Activated T-helper 1 cell treated with Interleukin-2 at 50 U/mL for 16 hours (primary cell): ENCODE results near the gene HERC2.
"Not testable (repeated sequence)": the region's sequence is repeated elsewhere in the genome, so short reads cannot be mapped to it uniquely, and the experiment has no call there.

Experiments
- DNase-seq: peaks from one replicate; pipeline ENCODE4 v3.0.0-alpha.2; 2020; ENCODE audit warnings: low read depth

Gene HERC2

DNA sequence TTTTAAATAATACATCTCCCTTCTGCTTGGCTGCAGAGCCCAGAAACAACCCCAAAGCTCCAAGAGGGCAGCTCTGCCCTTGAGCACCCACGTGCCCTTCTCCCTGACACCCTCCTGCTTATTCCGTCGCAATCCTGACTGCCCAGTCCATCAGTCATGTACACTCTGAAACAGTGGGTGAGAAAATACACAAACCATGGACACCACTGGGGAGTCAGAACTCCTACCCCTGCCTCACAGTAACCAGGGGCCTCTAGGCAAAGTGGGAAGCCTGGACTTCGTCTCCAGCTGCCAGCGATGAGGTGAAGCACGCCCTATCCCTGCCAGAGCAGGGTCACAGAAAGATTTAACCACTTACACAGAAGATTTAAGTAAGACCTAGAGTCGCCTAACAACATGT lies 40.1 kb downstream of the HERC2 start:
- no peak for DNase-seq

DNA sequence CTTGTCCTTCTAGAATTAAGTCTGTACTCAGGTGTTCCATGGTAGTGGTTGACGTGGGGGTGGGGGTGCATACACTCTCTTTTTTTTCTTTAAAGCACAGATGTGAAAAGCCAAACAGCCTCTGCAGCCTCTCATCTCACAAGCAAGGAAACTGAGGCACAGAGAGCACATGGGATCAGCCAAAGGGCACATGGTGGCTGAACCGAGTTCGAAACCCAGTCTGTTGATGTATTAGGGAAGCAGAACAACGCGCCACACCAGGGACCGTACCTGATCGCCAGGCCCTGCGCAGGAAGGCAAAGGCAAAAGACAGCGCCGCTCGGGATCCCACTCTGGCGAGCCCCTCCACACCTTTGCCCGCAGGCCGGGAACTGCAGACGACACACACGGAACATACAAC lies 47.3 kb downstream of the HERC2 start:
- no peak for DNase-seq

DNA sequence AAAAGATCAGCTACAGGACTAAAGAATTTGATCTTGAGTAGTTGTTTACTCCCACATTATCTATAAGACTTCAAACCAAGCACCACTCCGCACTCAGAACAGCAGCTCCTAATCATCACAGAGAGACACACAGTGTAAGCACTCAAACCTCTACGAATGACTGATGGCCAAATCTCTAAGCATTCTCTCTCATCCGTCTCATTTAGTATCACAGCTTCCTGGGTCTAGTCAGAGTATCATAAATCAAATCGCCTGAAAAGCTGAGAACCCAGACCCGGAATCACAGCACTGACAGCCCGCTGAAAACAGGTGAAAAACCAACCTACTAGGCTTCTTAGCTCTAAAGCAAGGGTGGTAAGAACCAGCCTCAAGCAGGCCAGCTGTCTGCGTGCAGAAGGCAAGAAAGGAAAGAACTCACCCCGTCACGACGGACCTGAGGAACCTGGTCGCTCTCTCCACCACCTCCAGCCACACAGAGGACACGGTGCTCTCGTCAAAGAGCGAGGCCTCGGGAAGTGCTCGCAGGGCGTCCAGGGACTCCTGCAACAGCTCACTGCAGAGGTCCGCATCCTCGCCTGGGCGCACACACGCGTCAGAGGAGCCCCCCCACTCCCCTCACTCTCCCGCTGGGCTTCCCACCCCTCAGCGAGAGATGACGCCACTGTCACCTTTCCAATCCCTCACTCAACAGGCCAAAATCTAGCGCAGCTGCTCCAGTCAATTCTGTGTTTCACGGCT lies 47.9 kb downstream of the HERC2 start:
- no peak for DNase-seq

DNA sequence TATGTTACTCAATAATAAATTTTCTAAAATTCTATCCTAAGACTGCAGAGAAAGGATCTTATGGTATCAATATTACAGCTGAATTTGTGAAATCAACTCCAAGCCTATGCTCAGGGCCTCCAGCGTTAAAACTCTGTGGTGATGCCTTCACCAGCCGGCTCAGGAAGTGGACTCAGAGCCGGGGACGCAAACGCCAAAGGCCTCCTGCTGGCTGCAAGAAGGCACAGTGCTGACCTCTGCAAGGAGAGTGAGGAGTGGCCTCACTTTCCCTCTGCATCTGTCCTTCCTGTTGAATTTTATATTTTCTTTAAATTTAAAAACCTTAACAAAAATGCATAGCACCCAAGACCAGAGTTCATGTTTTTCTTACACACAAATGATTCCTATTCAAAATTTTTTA lies 48.5 kb downstream of the HERC2 start:
- DNase-seq, result no peak

DNA sequence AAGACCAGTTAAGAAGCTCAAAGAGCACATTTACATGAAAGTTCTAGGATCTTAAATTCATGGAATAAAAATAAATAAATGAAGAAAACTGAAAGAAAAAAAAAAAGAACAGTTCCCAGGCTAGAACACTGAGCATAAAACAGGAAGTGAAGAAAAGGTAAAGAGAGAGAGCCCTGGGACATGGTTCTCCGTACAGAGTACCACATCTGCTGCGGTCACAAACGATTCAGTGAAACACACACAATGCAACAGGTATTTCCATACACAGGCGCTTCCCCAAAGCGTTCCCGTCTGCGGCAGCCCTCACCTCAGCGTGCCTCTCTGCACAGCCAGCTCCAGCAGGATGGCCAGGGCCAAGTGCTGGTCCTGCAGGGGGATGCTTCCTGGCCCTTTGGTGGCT lies 49.4 kb downstream of the HERC2 start:
- no peak for DNase-seq

DNA sequence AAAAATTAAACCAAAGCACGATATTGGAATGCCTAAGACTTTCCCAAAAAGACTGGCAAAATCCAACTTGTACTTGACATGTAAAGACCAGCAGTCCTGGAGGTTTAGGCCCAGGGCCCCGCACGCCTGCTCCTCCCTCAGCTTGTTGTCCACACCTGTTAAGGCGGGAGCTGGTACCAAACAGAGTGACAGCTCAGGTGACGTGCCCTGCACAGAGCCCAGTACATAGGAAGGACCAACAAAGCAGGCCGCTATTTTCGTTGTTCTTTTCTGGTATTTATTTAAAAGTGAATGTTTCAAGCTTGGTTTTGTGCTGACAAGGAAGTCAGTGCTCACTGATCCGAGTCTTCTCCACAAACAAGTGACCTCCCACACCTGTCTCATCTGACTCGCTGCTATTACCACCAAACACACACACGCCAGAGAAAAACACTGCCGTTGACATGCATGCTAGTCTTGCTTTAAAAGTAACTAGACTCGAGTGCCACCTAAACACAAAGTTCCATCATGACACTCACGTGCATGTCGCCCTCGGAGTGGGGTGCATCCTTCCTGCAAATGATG lies 50.2 kb downstream of the HERC2 start:
- no peak for DNase-seq

DNA sequence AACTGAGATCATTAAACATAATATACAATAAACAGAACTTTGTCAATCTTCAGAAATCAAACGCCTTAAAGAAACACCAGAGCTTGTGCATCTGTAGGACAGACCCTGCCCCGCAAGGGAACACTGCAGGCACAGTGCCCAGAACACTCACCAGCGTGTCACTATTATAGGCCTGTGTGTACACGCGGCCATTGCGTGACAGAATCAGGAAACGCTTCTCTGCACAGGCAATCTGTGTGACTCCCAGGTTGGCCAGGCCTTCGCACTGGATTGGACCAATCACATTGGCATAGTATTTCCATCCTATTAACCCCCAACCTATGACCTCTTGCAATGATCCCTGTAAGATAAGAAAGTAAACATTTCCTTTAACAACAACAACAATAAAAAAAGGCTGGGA lies 52.9 kb downstream of the HERC2 start:
- DNase-seq, result no peak

DNA sequence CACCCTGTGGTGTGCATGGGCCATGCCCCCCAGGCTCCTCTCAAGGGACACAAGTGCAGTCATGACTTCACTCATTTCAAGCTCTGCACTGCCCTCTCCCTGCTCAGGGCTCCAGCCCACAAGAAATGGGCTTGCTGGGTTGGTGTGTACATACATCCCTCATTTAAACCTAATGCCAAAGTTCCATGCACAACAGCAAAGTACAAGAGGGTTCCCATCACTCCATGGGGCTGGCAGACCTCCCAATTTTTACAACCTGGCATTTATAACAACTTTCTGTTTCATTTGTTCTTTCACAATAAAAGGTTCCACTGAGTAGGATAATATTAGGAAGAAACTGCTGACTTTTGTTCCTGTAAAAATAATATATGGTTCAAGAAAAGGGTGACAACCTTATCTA lies 54.3 kb downstream of the HERC2 start:
- DNase-seq, result no peak

DNA sequence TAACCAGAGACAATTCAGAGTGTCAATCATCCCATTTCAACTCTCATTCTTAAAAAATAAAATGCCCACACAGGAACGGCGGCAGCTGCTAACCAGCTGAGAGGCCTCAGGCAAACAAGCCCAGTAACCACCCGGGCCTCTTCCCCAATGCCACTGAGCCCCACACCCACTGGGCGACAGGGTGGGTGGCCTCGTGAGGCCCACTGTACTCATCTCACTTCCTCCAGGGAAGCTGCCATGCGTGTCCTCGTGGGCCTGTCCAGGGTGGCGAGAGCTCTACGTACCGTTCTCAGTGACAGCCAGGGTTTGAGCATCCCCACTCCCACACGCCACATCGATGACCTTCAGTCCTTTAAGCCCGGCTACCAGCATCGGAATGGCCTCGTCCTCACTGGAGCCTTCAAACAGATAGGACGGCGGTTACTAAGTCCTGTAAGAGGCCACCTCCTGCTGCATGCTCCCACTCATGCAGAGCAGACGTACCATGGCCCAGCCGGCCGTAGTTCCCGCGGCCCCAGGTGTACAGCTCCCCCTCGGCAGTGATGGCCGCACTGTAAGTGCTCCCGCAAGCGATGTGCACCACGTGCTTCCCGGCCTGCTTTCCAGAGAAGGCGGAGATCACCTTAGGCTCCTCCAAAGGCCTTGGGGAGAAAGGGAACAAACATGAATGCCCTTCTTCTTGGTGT lies 56.5 kb downstream of the HERC2 start:
- no peak for DNase-seq

DNA sequence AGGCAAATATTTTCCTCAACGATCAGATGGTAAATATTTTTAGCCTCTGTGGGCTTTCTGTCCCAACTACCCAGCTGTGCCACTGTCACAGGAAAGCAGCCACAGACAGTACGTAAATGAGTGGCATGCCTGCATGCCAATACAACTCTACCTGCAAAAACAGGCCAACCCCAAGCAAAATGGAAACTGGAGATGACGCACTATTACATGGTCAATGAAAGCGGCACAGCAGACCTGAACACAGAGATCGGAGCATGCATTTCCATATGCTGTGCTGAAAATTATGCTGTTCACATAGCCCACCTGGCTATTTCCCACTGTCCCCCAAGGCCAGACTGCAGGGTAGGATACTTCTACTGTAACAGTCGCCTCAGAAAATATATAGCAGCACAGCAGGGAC lies 57.8 kb downstream of the HERC2 start:
- no peak for DNase-seq

DNA sequence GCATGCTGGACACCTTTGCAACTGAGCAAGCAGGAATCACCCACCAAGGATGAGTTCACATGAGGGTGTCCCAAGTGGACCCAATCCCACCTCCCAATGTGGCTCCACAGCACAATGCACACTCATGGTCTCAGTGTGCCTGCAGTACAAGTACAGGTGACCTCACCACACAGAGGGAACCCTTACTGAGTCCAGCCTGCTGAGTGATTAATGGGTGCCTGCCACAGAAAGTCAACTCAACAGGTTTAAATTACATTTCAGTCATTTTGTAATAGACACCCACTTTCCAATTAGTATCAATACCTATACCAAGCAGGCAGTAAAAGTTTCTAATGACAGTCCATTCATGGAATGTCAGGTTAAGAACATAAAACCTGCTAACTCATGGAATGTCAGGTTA lies 59.5 kb downstream of the HERC2 start:
- DNase-seq, result no peak

DNA sequence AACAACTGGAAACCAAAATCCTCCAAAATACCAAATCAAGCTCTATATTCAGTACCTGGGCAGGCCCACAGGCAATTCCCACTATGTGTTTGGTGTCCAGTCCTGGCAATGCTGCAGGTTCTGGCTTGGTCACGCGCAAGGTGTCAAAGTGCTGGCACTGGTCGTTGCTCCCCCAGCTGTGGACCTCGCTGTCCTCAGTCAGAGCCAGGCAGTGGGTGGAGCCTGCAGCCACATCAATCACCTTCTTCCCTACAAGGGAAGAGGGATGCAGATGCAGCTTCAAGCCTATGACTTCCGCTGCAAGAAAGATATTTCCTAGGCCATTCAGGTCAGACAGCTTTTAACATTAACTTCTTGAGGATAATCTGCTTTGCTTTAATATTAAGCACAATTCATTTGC lies 61.3 kb downstream of the HERC2 start:
- DNase-seq, result no peak

DNA sequence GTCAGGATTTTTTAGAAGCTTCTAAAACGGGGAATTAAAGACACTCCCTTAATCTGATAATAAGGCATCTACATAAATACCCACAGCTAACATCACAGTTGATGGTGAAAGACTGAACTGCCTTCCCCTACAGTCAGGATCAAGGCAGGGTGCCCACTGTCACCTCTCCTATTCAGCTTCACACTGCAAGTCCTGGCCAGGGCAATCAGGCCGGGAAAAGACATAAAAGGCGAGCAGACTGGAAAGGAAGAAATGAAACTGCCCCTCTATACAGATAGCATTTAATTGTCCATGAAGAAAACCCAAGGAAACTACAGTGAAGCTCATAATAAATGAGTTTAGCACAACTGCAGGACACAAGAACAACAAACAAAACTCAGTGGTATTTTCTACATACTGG lies 61.7 kb downstream of the HERC2 start:
- DNase-seq, result no peak

DNA sequence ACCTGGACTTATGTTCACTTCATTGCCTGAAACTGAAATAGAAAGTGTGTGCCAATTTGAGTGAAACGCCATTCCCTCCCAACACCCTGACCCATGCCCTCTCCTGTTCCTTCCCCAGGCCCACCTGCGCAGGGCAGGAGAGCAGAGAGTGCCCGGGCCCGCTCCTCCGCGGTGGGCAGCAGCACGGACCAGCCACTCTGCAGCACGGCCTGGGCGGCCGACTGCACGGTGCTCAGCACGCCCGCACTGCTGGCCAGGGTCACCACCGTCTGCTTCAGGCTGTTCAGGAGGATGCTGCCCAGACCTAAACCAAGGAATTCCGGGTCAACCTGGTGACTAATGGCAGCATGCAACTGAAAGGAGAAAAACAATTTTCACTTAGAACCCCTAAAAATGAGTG lies 66.0 kb downstream of the HERC2 start:
- DNase-seq, result no peak

DNA sequence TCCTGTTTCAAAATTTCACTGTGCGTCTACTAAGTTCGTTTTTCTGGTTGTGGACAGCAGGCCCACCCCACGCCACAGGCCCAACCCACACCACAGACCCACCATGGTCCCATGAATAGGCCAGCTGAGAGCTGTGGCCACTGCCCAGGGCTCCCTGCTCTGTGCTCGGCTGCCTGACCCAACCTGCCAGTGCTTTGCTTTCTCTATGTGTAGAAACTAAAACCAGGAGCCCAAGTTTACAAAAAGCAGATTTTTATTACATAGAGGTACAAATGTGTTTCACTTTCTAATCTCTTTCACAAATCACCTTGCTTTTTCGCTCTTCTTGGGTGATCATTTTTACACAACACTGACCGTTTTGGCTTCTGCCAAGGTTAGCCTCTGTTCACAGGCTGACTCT lies 69.1 kb downstream of the HERC2 start:
- DNase-seq, result no peak

DNA sequence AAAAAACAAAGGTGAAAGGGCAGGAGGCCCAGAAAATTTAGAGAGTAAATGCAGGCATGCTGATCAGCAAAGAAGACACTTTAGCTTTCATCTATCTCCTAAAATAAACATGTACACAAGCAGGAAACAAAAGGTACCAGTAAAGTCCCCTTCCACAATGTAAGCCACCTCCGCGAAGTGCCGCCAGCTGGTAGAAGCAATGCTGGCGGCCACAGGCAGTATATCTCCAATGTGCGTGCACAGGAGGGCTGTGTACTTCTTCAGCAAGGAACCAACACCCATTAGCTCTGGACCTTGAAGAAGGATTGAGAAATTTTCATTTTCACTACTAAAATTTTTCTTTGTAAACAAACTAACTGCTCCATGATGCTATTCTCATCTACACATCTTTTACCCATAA lies 75.4 kb downstream of the HERC2 start:
- no peak for DNase-seq

DNA sequence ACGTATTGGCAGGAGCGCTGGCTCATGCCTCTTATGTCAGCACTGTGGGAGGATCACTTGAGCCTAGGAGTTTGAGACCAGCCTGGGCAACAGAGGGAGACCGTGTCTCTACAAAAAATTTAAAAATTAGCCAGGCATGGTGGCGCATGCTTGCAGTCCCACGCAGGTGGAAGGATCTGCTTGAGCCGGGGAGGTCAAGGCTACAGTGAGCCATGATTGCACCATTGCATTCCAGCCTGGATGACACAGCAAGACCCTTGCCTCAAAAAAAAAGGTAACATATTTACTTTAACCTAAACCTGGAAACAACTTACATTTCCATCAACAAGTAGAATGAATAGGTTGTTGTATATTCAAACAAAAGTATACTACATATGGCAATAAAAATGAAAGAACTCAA lies 78.1 kb downstream of the HERC2 start:
- DNase-seq, result no peak

DNA sequence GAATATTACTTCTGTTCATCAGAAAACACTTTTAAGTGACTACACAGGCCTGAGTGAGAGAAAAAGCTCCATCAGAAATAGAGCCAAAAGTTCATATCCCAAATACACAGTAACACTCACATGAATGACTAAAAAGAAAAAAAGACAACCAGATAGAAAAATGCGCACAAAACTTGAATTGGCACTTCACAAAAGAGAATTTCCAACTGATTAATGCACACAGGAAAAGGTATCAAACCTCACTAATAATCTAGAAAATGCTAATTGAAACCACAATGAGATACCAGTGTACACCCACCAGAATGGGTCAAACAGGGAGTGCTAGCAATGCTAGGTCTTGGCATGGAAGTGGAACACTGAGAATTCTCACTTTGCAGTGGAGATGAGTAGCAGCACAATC lies 78.6 kb downstream of the HERC2 start:
- no peak for DNase-seq

DNA sequence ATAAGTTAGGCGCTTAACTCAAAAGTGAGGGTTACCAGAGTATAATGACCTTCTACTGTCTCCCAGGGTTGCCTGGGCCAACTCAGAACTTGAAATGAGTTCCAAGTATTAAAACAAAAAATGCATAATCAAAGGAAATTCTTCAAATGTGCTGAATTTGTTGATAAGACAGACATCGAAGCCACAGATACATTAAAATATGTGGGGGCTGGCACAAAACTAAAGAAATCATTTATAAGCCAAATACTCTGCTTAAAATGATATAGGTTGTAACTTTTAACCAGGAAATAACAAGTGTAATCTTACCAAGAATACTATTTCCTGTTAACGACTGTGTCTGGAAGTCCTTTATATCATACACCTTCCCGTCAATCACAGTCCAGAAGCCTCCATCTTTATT lies 83.7 kb downstream of the HERC2 start:
- DNase-seq, result not testable (repeated sequence)

DNA sequence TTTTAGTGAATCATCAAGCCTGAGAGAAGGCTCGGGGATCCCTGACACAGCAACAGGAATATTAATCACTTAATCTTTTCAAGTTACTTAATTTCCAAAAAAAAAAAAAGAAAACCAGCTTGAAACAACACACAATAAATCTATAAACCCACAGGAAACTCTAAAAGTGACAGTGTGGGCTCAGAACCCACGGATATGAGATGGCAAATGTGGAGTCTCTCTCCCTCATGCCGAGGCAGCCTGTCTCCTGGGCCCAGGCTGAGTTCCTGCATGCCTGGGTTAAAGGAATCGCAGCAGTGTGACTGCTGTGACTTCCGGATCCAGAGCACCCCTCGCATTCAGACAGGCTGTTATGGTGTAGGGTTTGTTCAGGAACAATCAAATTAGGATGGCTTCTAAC lies 90.2 kb downstream of the HERC2 start:
- DNase-seq, result not testable (repeated sequence)

DNA sequence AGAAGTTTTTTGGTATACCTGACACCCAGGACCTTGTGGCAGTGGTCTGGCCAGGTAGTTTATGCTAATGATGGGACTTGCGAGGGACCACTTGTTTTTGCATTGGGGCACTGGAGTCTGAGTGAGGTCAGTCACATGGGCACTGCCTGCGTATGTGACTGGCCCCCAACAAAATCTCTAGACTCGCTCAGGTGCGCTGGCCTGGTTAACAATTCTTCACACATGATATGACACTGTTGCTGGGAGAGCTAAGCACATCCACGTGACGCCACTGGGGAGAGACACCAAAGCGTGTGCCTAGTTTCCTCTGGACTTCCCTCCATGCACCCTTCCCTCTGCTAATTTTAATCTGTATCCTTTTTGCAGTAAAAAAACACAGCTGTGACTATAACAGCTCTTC lies 90.6 kb downstream of the HERC2 start:
- not testable (repeated sequence) for DNase-seq

DNA sequence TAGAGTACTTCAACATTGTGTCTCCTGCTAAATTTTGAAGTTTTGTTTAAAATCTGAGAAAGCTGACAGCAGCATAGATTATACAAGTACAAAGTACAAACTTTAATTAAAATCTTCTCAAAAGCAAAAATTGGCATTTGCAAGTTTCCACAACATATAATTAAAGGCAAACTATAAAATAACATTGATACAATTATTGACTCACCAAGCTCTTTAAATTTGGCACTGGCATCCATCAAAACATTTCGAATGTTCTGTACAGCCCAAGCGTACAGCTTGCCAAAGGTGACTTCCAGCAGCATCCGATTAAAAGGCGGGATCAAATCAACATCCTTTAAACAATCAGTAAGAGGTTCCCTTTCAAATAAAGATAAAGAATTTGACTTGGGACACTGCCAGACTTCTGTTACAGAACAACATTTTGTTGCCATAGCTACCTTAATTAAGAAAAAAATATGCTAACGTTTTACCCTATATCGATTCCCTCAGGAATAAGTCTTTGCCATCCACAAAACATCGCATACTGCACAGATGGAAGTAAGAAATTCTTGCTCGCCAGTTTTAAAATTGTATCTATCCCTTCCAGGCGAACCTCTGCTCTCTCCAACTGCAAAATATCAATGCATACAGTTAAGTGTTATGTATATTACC lies 92.9 kb downstream of the HERC2 start:
- DNase-seq, result not testable (repeated sequence)

DNA sequence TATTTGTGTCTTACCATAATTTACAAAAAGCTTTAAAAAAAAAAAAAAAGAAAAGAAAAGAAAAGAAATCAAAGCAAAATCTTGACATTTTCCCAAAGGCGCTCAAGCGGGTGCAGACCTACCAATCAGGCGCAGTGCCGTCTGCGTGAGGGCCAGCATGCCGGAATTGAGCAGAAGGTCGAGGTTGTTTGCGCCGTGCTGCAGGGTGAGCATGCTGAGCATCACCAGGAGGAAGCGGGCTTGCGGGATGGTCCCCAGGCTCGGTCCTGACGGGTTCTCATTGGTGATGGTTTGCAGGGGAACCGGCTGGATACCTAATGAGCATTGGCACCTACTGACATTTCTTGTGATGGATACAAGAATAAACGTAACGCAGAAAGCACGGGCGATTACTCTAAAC lies 93.9 kb downstream of the HERC2 start:
- no peak for DNase-seq
